T-cell (primary cell): ENCODE data around the gene JUN. TPM values are rescaled to one million over a fixed set of nuclear protein-coding genes. Genes with fewer than 3 reads are reported as not detected.
A peak's percentile ranks its signal among the peaks of the same experiment; 100 is the strongest.

Experiments used
- ATAC-seq, 4 experiments: fragments of 200-7000 bp in 3 of 4; fragments of 150-1000 bp in 1 of 4; cut with Tn5 transposase; replicated peaks in 1 of 4; 1 replicate in 3 of 4; 2 replicates in 1 of 4; pipeline ENCODE4 v1.10.0; 2021; ENCODE audit warnings: moderate library complexity in 3 of 4, mild to moderate bottlenecking in 2 of 4, moderate number of reproducible peaks in 1 of 4
- CTCF ChIA-PET, 2 donors: fragments of 300-600 bp; sonication (Branson Sonifier 250); formaldehyde crosslinking; loops; one replicate each; lab custom pipeline; 2022; ENCODE audit warnings: antibody characterized with exemption in 2 of 2; lab: Charles Lee
- POLR2A ChIA-PET, 2 donors: fragments of 300-600 bp; sonication (Branson Sonifier 250); formaldehyde crosslinking; loops; one replicate each; lab custom pipeline; 2022; ENCODE audit warnings: antibody characterized with exemption in 2 of 2; lab: Charles Lee
- DNase-seq, 35 experiments: peaks; one replicate each; pipeline versions ENCODE4 v3.0.0 to v3.0.0-alpha.2; 2013 to 2023
- H3K27ac ChIP-seq: one replicate; pipeline ENCODE4 v1.5.1; 2013; ENCODE audit warnings: low read length
- H3K27me3 ChIP-seq, 2 experiments: replicated peaks in 1 of 2; 1 replicate in 1 of 2; 2 replicates in 1 of 2; pipeline versions ENCODE4 v1.6.1 to v1.7.0; 2013; ENCODE audit warnings: low read length in 1 of 2, mixed read lengths in 1 of 2; ENCODE audit not compliant: control insufficient read depth in 2 of 2, insufficient read depth in 2 of 2; ENCODE audit errors: extremely low read depth in 1 of 2
- H3K36me3 ChIP-seq, 2 donors: 1 replicate in 1 of 2; 2 replicates in 1 of 2; pipeline versions ENCODE4 v1.6.1 to v1.7.0; 2013; ENCODE audit warnings: low read length in 1 of 2; ENCODE audit not compliant: control insufficient read depth in 2 of 2, insufficient read depth in 1 of 2; ENCODE audit errors: extremely low read depth in 1 of 2
- H3K4me1 ChIP-seq, 2 experiments: 1 replicate in 1 of 2; 2 replicates in 1 of 2; pipeline versions ENCODE4 v1.6.1 to v1.7.0; 2013; ENCODE audit warnings: low read length in 2 of 2, mixed read lengths in 1 of 2; ENCODE audit not compliant: insufficient read depth in 2 of 2, control insufficient read depth in 1 of 2; ENCODE audit errors: extremely low read depth in 1 of 2
- H3K4me3 ChIP-seq, 2 donors: 1 replicate in 1 of 2; 2 replicates in 1 of 2; pipeline versions ENCODE4 v1.5.1 to v1.7.0; 2013; ENCODE audit warnings: mild to moderate bottlenecking in 2 of 2, low read length in 1 of 2, moderate library complexity in 1 of 2; ENCODE audit not compliant: control insufficient read depth in 1 of 2; ENCODE audit errors: extremely low read depth in 1 of 2
- H3K9me3 ChIP-seq: 2 replicates; pipeline ENCODE4 v1.7.0; 2013
- H3K27ac Mint-ChIP-seq, 2 donors: one replicate each; pipeline ENCODE4 v1.8.0; 2020 to 2021; ENCODE audit warnings: mild to moderate bottlenecking in 2 of 2, mixed read lengths in 2 of 2
- H3K27me3 Mint-ChIP-seq, 2 donors: one replicate each; pipeline ENCODE4 v1.8.0; 2021 to 2022; ENCODE audit warnings: mixed read lengths in 2 of 2
- H3K36me3 Mint-ChIP-seq: one replicate; pipeline ENCODE4 v1.8.0; 2021; ENCODE audit warnings: mixed read lengths
- H3K4me1 Mint-ChIP-seq, 3 donors: one replicate each; pipeline ENCODE4 v1.8.0; 2020 to 2022; ENCODE audit warnings: mixed read lengths in 3 of 3, mild to moderate bottlenecking in 1 of 3
- H3K4me3 Mint-ChIP-seq, 3 donors: one replicate each; pipeline ENCODE4 v1.8.0; 2020 to 2022; ENCODE audit warnings: mild to moderate bottlenecking in 3 of 3, mixed read lengths in 3 of 3, moderate library complexity in 3 of 3
- H3K9me3 Mint-ChIP-seq, 3 donors: one replicate each; pipeline ENCODE4 v1.8.0; 2020 to 2022; ENCODE audit warnings: mixed read lengths in 3 of 3
- WGBS: methylation state at CpG from one replicate; pipeline ENCODE4 v1.1.5; 2013; ENCODE audit warnings: missing lambda C conversion rate; ENCODE audit not compliant: insufficient coverage; 5-methylcytosine and 5-hydroxymethylcytosine counted together
- total RNA-seq, 35 experiments: library from RNA in 6 of 35; stranded (reverse) in 6 of 35; fragments of 120-200 nt in 1 of 35; gene quantifications; one replicate each; pipeline versions ENCODE4 v1.2.1 to v1.2.4 and lab custom pipeline; 2013 to 2026

Gene JUN
- total RNA-seq, 5 donors from 2014 or later (not counting 1 experiment from before 2014, with no cell fraction given): 43.2 to 1,335 (median 56.6) TPM

DNA sequence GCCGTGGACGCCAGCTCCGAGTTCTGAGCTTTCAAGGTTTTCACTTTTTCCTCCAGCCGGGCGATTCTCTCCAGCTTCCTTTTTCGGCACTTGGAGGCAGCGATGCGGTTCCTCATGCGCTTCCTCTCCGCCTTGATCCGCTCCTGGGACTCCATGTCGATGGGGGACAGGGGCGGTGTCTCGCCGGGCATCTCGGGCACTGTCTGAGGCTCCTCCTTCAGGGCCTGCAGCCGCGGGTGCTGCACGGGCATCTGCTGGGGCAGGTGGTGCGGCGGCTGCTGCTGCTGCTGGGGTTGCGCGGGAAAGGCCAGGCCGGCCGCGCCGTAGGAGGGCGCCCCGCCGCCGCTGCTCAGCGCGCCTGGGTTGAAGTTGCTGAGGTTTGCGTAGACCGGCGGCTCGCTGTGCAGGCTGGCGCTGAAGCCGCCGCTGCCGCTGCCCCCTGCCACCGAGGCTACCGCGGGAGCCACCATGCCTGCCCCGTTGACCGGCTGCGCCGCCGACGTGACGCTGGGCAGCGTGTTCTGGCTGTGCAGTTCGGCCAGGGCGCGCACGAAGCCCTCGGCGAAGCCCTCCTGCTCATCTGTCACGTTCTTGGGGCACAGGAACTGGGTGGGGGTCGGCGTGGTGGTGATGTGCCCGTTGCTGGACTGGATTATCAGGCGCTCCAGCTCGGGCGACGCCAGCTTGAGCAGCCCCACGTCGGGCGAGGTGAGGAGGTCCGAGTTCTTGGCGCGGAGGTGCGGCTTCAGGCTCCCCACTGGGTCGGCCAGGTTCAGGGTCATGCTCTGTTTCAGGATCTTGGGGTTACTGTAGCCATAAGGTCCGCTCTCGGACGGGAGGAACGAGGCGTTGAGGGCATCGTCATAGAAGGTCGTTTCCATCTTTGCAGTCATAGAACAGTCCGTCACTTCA, 1.4 kb downstream of the JUN start:
- peaks cover 0 to 2% (median 0%) of the 10 kb centered on the region in 3 donors for H3K9me3 Mint-ChIP-seq
- H3K4me3 Mint-ChIP-seq: peak overlapping the region; percentile 95 to 98 (median 97)
- Histone ChIP-seq H3K4me3 (peak overlapping the region; percentile 95 to 99), H3K36me3 (no peaks in the 10 kb centered on the region), H3K4me1 (peaks cover 5 to 28% of the 10 kb centered on the region in 2 experiments), H3K27ac (peak overlapping the region; percentile 100), H3K27me3 (peaks cover 0 to 7% of the 10 kb centered on the region in 2 experiments), H3K9me3 (no peaks in the 10 kb centered on the region)
- ATAC-seq: peak in 2 of 4 experiments; percentile 3 to 9
- ChIA-PET POLR2A (interaction anchor here (1.0 to 1.5 kb wide), 4 partner anchors 34 to 1032 kb away, joined by 3 to 7 read pairs (median 6); partner anchors contain the start of genes HOOK1 (in 1 of the 2) and OMA1 (in 1 of the 2)), CTCF (interaction anchor here (0.5 to 1.4 kb wide), 4 partner anchors 10 to 265 kb away, joined by 3 to 4 read pairs (median 4); no protein-coding TSS in a partner anchor)
- H3K36me3 Mint-ChIP-seq: peaks cover 16% of the 10 kb centered on the region
- peak; percentile 17 to 68 (median 43) for DNase-seq
- peaks cover 0 to 2% of the 10 kb centered on the region in 2 donors for H3K27me3 Mint-ChIP-seq
- peaks cover 36 to 41% (median 36%) of the 10 kb centered on the region in 3 donors for H3K4me1 Mint-ChIP-seq
- H3K27ac Mint-ChIP-seq: peak overlapping the region; percentile 81 to 86
- WGBS: under 1% methylated on average over 82 of the region's 82 CpGs

- WGBS: 1% methylated on average over 28 of the region's 32 CpGs
- no peaks in the 10 kb centered on the region for H3K9me3 Mint-ChIP-seq
- peak overlapping the region; percentile 49 to 55 for H3K27ac Mint-ChIP-seq
- peak; percentile 16 to 75 (median 49) for DNase-seq
- Histone ChIP-seq H3K4me1 (peaks cover 5 to 28% of the 10 kb centered on the region in 2 experiments), H3K27ac (peak overlapping the region; percentile 42), H3K36me3 (no peaks in the 10 kb centered on the region), H3K4me3 (peak overlapping the region; percentile 95 to 99), H3K9me3 (no peaks in the 10 kb centered on the region), H3K27me3 (peaks cover 0 to 7% of the 10 kb centered on the region in 2 experiments)
- peaks cover 29 to 34% (median 32%) of the 10 kb centered on the region in 3 donors for H3K4me1 Mint-ChIP-seq
- ChIA-PET POLR2A (interaction anchor here (0.6 to 2.0 kb wide), 6 partner anchors 10 to 917 kb away, joined by 3 to 8 read pairs (median 6); no protein-coding TSS in a partner anchor), CTCF (interaction anchor here (0.6 to 1.4 kb wide), 4 partner anchors 9 to 280 kb away, joined by 3 to 8 read pairs (median 4); no protein-coding TSS in a partner anchor)
- peaks cover 0 to 2% of the 10 kb centered on the region in 2 donors for H3K27me3 Mint-ChIP-seq
- H3K4me3 Mint-ChIP-seq: peak overlapping the region; percentile 95 to 98 (median 97)
- H3K36me3 Mint-ChIP-seq: peaks cover 9% of the 10 kb centered on the region
- ATAC-seq: no peak
Measured at GRCh38 chr1:58781541-58782177, 2.2 kb downstream of the JUN start.

DNA sequence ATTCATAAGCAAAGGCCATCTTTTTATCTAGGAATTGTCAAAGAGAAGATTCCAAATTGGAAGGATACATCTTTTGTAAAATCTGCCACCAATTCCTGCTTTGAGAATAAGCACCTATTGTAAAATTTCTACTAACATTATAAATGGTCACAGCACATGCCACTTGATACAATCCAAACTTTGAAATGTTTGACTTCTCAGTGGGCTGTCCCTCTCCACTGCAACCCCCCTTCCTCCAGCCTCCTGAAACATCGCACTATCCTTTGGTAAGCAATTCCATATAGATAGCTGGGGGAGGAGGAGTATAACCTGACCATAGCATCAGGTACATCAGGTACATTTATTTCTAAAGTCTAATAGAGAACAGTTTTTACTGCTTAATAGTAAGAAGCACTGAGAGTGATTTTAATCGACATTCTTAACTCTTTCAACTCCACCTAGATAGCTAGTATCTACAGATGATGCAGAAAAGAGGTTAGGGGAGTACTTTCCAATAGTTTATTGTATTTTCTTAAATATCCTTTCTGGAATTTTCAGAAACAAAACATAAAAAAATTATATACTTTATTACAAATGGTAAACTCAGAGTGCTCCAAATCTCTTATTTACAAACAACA, 2.9 kb downstream of the JUN start:
- H3K36me3 ChIP-seq: no peaks in the 10 kb centered on the region
- H3K4me3 ChIP-seq: no peak overlapping the region
- no peaks in the 10 kb centered on the region for H3K9me3 ChIP-seq
- peaks cover 9% of the 10 kb centered on the region for H3K36me3 Mint-ChIP-seq
- POLR2A ChIA-PET: interaction anchor here (0.6 to 2.0 kb wide), 5 partner anchors 9 to 918 kb away, joined by 3 to 8 read pairs (median 5); no protein-coding TSS in a partner anchor
- no peaks in the 10 kb centered on the region for H3K9me3 Mint-ChIP-seq
- CTCF ChIA-PET: interaction anchor here in 1 of 2 donors (0.6 to 1.4 kb wide), 2 partner anchors 267 to 279 kb away, joined by 4 to 8 read pairs; no protein-coding TSS in a partner anchor
- peak overlapping the region in 2 of 3 donors; percentile 41 to 98 for H3K4me3 Mint-ChIP-seq
- peaks cover 22 to 28% (median 26%) of the 10 kb centered on the region in 3 donors for H3K4me1 Mint-ChIP-seq
- peaks cover 5 to 28% of the 10 kb centered on the region in 2 experiments for H3K4me1 ChIP-seq
- WGBS: no CpG with 5 or more reads among the region's 2 CpGs
- no peak overlapping the region for H3K27ac ChIP-seq
- H3K27me3 ChIP-seq: peaks cover 0 to 7% of the 10 kb centered on the region in 2 experiments
- H3K27me3 Mint-ChIP-seq: peaks cover 0 to 2% of the 10 kb centered on the region in 2 donors
- no peak overlapping the region for H3K27ac Mint-ChIP-seq
- DNase-seq (peak in 24 of 35 experiments; percentile 3 to 70 (median 26)), ATAC-seq (no peak)

DNA sequence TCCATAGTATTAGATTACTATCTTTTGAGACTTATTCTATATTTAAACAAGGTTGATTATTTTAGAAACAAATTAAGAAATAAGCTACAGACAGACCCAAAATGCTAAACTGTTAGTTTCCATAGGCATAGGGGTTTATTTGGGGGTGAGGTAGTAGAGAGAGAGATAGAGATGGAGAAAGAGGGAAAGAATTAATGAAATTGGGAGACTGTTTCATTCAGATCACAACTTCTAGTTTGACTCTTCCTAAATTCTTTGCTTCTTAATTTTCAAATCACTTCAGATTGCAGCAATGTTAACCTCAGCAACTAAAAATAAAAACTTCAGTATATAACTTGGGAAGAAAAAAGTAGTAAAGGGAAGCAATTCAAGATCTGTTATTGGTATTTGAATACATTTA, 3.4 kb downstream of the JUN start:
- ChIA-PET CTCF (interaction anchor here in 1 of 2 donors (0.5 kb wide), 1 partner anchor 270 kb away, joined by 4 read pairs; no protein-coding TSS in a partner anchor), POLR2A (interaction anchor here in 1 of 2 donors (0.8 to 2.0 kb wide), 2 partner anchors 25 to 919 kb away, joined by 3 to 8 read pairs; no protein-coding TSS in a partner anchor)
- Histone ChIP-seq H3K4me1 (peaks cover 5 to 22% of the 10 kb centered on the region in 2 experiments), H3K27me3 (peaks cover 0 to 7% of the 10 kb centered on the region in 2 experiments), H3K27ac (no peak overlapping the region), H3K9me3 (no peaks in the 10 kb centered on the region), H3K4me3 (no peak overlapping the region), H3K36me3 (no peaks in the 10 kb centered on the region)
- no peaks in the 10 kb centered on the region for H3K9me3 Mint-ChIP-seq
- peaks cover 0 to 2% of the 10 kb centered on the region in 2 donors for H3K27me3 Mint-ChIP-seq
- peak in 1 of 35 experiments; percentile 38 for DNase-seq
- peak overlapping the region in 1 of 2 donors; percentile 36 for H3K27ac Mint-ChIP-seq
- ATAC-seq: no peak
- peak overlapping the region in 2 of 3 donors; percentile 41 to 98 for H3K4me3 Mint-ChIP-seq
- peaks cover 21 to 28% (median 23%) of the 10 kb centered on the region in 3 donors for H3K4me1 Mint-ChIP-seq
- peaks cover 9% of the 10 kb centered on the region for H3K36me3 Mint-ChIP-seq

DNA sequence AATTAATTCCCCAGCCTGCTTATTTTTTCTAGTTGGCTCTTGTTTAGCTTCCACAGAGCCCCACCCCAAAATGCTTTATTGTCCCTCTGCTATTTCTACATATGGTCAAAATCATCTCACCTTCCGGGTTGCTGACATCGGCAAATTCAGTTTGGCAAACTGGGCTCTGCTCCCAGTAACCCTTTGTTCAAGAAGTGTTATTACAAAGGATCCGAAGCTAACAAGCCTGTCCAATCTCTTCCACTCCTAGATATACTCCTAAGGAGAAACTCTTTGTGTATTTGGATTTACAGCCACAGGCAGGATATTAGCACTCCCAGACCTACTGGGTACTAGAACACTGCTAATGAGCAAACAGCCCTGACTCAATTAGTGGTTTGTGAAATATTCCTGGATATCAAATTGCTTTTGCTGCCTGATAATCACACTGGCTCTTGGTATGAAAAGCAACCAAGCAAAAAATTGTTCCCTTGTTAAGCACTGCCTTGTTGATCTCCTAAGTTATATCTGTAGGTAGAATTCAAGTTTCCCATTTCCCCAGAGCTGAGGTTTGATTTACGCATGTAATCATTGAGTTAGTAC, 4.0 kb downstream of the JUN start:
- H3K4me3 ChIP-seq: no peak overlapping the region
- H3K4me3 Mint-ChIP-seq: peak overlapping the region in 1 of 3 donors; percentile 98
- H3K27ac Mint-ChIP-seq: peak overlapping the region in 1 of 2 donors; percentile 36
- peaks cover 9% of the 10 kb centered on the region for H3K36me3 Mint-ChIP-seq
- no peaks in the 10 kb centered on the region for H3K9me3 Mint-ChIP-seq
- POLR2A ChIA-PET: interaction anchor here (0.5 to 2.0 kb wide), 7 partner anchors 12 to 497 kb away, joined by 3 to 8 read pairs (median 3); no protein-coding TSS in a partner anchor
- peaks cover 21 to 28% (median 23%) of the 10 kb centered on the region in 3 donors for H3K4me1 Mint-ChIP-seq
- CTCF ChIA-PET: interaction anchor here in 1 of 2 donors (0.5 kb wide), 1 partner anchor 270 kb away, joined by 4 read pairs; no protein-coding TSS in a partner anchor
- no CpG with 5 or more reads among the region's 4 CpGs for WGBS
- H3K9me3 ChIP-seq: no peaks in the 10 kb centered on the region
- H3K36me3 ChIP-seq: no peaks in the 10 kb centered on the region
- H3K27ac ChIP-seq: no peak overlapping the region
- DNase-seq (peak in 5 of 35 experiments; percentile 0 to 49 (median 11)), ATAC-seq (no peak)
- peaks cover 0 to 2% of the 10 kb centered on the region in 2 donors for H3K27me3 Mint-ChIP-seq
- peaks cover 5 to 19% of the 10 kb centered on the region in 2 experiments for H3K4me1 ChIP-seq
- peaks cover 0 to 7% of the 10 kb centered on the region in 2 experiments for H3K27me3 ChIP-seq
